GM10266 (cell line): ENCODE data around the gene FKBP2.

Experiments
- DNase-seq: peaks from one replicate; pipeline ENCODE4 v3.0.0; 2012; ENCODE audit errors: extremely low spot score
- TF ChIP-seq, protein P1 (sequence below): IDR thresholded peaks from 2 replicates; pipeline ENCODE4 v1.5.1; 2012; ENCODE audit warnings: mild to moderate bottlenecking, low read depth; ENCODE audit not compliant: control insufficient read depth, insufficient read depth; ENCODE audit errors: missing control alignments

FKBP2 gene

GRCh38 chr11:64225608-64226506 lies 15.0 kb upstream of the FKBP2 start, which contains the start of the genes NUDT22 and TRPT1:
Gene NUDT22 (plus strand): TSS chr11:64226274. CDS start chr11:64226653, 379 bp downstream.
Gene TRPT1 (minus strand): TSS chr11:64226186. CDS start chr11:64225860, 326 bp downstream.
- TF ChIP-seq, protein P1, sequence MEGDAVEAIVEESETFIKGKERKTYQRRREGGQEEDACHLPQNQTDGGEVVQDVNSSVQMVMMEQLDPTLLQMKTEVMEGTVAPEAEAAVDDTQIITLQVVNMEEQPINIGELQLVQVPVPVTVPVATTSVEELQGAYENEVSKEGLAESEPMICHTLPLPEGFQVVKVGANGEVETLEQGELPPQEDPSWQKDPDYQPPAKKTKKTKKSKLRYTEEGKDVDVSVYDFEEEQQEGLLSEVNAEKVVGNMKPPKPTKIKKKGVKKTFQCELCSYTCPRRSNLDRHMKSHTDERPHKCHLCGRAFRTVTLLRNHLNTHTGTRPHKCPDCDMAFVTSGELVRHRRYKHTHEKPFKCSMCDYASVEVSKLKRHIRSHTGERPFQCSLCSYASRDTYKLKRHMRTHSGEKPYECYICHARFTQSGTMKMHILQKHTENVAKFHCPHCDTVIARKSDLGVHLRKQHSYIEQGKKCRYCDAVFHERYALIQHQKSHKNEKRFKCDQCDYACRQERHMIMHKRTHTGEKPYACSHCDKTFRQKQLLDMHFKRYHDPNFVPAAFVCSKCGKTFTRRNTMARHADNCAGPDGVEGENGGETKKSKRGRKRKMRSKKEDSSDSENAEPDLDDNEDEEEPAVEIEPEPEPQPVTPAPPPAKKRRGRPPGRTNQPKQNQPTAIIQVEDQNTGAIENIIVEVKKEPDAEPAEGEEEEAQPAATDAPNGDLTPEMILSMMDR, result peak; percentile 45
- DNase-seq, result peak; percentile 95

DNA sequence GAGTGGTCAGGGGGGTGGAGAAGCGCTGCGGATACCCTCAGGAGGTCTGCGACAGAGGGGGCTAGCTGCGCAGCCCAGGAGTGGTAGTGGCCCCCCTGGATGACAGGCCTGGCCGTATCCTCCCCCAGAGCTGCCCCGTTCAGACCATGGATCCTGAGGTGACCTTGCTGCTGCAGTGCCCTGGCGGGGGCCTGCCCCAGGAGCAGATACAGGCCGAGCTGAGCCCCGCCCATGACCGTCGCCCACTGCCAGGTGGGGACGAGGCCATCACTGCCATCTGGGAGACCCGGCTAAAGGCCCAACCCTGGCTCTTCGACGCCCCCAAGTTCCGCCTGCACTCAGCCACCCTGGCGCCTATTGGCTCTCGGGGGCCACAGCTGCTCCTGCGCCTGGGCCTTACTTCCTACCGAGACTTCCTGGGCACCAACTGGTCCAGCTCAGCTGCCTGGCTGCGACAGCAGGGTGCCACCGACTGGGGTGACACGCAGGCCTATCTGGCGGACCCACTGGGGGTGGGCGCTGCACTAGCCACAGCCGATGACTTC lies 14.3 kb upstream of the FKBP2 start:
- TF ChIP-seq, protein P1, result no peak
- DNase-seq, result peak; percentile 86

DNA sequence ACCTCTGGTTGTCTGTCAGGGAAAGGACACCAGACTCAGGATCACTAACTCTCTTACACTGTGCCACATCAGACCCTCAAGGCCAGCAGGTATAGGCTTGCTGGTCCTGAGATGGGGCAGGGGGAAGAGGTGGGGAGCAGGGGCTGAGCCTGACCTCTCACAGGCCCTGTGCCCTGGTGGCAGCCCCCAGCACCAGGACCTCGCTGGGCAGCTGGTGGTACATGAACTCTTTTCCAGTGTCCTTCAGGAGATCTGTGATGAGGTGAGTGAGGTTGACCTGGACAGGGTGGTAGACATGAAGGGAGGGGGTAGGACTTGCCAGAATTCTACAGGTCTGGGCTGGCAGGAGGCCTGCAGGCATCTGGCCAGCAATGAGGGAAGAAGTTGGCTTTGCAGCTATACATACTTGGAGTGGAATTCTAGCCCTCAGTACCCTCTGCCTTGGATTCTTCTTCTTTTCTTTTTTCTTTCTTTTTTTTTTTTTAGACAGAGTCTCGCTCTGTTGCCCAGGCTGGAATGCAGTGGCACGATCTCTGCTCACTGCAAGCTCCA lies 13.4 kb upstream of the FKBP2 start:
- no peak for DNase-seq
- TF ChIP-seq, protein P1, result no peak

DNA sequence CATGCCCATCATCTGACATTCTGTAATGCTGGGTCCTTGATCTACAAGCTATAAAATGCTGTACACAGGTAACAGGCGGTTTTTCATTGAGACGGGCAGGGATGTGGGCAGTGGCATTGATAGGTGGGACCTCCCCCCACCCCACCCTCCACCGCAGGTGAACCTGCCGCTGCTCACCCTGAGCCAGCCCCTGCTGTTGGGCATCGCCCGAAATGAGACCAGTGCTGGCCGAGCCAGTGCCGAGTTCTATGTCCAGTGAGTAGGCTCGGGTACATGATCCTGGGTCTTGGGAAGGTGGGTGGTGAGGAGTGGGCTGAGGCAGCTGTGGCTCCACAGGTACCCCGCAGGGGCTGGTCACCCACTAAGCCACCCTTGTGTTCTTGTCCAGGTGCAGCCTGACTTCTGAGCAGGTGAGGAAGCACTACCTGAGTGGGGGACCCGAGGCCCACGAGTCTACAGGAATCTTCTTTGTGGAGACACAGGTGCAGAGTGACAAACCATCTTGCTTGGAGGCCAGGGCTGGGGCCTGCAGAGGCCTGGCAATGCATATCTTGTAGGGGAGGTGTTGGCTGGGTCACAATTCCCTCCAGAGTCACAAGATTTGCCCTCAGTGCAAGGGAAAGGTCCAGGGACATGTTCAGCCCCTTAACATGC lies 11.7 kb upstream of the FKBP2 start:
- TF ChIP-seq, protein P1, result no peak
- DNase-seq, result no peak

- DNase-seq, result no peak
- TF ChIP-seq, protein P1, result no peak
These were observed 11.1 kb upstream of the FKBP2 start for GRCh38 chr11:64229744-64230170.

- TF ChIP-seq, protein P1, result no peak
These were observed 10.5 kb upstream of the FKBP2 start, which contains the start of gene DNAJC4 for GRCh38 chr11:64230171-64230984. Gene DNAJC4 (plus strand): TSS chr11:64230548. CDS start chr11:64230855, 307 bp downstream.

More at GRCh38 chr11:64230171-64230984, 10.5 kb upstream of the FKBP2 start, which contains the start of gene DNAJC4:
- peak; percentile 93 for DNase-seq
